GM06990 (cell line): ENCODE results near the gene CDH22.

ENCODE experiments used
- DNase-seq: peaks from one replicate; pipeline ENCODE4 v3.0.0-alpha.2; 2011; ENCODE audit not compliant: insufficient read length; ENCODE audit errors: extremely low read depth
- H3K27me3 ChIP-seq: replicated peaks from 2 replicates; pipeline ENCODE4 v1.6.0; 2011; ENCODE audit warnings: low read length; ENCODE audit not compliant: control insufficient read depth, insufficient read depth
- H3K36me3 ChIP-seq: 2 replicates; pipeline ENCODE4 v1.5.1; 2011; ENCODE audit warnings: low read length; ENCODE audit not compliant: control insufficient read depth, insufficient read depth
- H3K4me3 ChIP-seq: replicated peaks from 2 replicates; pipeline ENCODE4 v1.5.1; 2011; ENCODE audit warnings: low read depth, mild to moderate bottlenecking, control low read depth, low read length
- CTCF ChIP-seq: IDR thresholded peaks from 2 replicates; pipeline ENCODE4 v1.5.1; 2011; ENCODE audit warnings: low read length, control low read depth, mild to moderate bottlenecking, inconsistent platforms; ENCODE audit not compliant: insufficient read depth, poor library complexity, severe bottlenecking

CDH22 gene

GRCh38 chr20:46179862-46180261, 128.4 kb downstream of the CDH22 start:
- Histone ChIP-seq H3K36me3 (no peaks in the 10 kb centered on the region), H3K27me3 (no peaks in the 10 kb centered on the region; the same call in 1 of the 2 replicates), H3K4me3 (no peak overlapping the region)
- DNase-seq: no peak
- no peak for TF ChIP-seq CTCF

GRCh38 chr20:46178891-46179290, 129.4 kb downstream of the CDH22 start:
- DNase-seq: no peak
- Histone ChIP-seq H3K27me3 (no peaks in the 10 kb centered on the region; the same call in 1 of the 2 replicates), H3K36me3 (no peaks in the 10 kb centered on the region), H3K4me3 (no peak overlapping the region)
- no peak for TF ChIP-seq CTCF

- Histone ChIP-seq H3K27me3 (no peaks in the 10 kb centered on the region; the same call in 1 of the 2 replicates), H3K36me3 (no peaks in the 10 kb centered on the region), H3K4me3 (no peak overlapping the region)
- no peak for TF ChIP-seq CTCF
- DNase-seq: no peak
Measured at GRCh38 chr20:46177768-46178167, 130.5 kb downstream of the CDH22 start.

DNA sequence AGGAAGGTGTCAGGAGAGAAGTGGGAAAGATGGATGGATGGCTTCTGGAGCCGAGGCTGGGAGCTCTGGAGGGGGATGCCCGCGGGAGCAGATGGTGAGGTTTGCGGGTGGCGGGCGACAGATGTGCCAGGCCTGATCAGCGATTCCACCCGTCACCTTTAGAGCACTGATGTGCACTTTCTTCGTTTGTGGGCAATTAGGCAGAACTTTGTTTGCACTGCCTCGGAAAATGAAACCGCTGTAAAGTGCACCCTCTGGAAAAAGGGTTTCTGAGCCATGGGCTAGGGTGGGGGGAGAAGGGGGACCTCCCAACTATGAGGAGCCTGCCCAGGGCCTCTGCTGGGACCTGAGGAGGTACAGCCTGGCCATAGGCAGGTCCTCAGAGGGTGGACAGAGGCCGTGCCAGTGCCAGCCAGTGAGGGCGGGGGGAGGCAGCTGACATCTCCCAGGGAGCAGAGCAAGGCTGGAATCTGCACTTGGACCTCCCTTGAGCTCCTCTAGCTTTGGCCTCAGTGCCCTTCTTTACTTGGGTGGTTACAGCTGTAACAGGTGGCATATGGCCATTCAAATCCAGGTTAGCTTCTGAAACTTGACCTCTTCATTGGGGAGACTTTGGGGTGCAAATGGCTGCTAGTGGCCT, 131.4 kb downstream of the CDH22 start:
- no peak for TF ChIP-seq CTCF
- Histone ChIP-seq H3K4me3 (no peak overlapping the region), H3K27me3 (peaks cover 1% of the 10 kb centered on the region), H3K36me3 (no peaks in the 10 kb centered on the region)
- no peak for DNase-seq

DNA sequence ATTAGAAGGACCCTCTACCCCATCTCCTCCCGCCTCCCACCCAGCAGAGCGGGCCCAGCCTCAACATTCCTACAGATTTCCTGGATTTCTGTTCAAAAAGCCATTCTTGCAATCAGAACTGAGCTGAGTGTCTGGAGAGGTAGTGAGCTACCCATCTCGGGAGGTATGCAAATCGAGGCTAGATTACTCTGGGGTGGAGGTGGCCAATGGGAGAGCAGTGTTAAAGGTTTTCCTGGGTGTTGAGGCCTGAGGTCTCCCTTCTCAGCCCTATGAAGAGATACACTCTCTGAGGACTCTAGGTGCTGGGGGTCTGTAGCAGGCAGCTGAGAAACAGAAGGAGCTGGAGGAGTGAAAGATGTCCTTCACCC, 133.2 kb downstream of the CDH22 start:
- H3K36me3 ChIP-seq: no peaks in the 10 kb centered on the region
- peaks cover 2% of the 10 kb centered on the region for H3K27me3 ChIP-seq
- no peak for DNase-seq
- no peak overlapping the region for H3K4me3 ChIP-seq
- TF ChIP-seq CTCF: no peak
